T-helper 9 cell (primary cell): ENCODE results near the gene TSPAN31.

Experiments
- DNase-seq: peaks from one replicate; pipeline ENCODE4 v3.0.0-alpha.2; 2020

TSPAN31 gene

GRCh38 chr12:57722716-57723629 is 21.9 kb upstream of the TSPAN31 start:
- DNase-seq: no peak

- DNase-seq: no peak
Measured at GRCh38 chr12:57723630-57723962, 21.2 kb upstream of the TSPAN31 start.

GRCh38 chr12:57724003-57724935 is 20.6 kb upstream of the TSPAN31 start:
- no peak for DNase-seq

- DNase-seq: no peak
Measured at GRCh38 chr12:57724936-57725740, 19.7 kb upstream of the TSPAN31 start.

- DNase-seq: no peak
Measured at GRCh38 chr12:57725851-57726150, 19.0 kb upstream of the TSPAN31 start.

GRCh38 chr12:57726151-57726883 is 18.5 kb upstream of the TSPAN31 start:
- DNase-seq: no peak

GRCh38 chr12:57726884-57727757 is 17.7 kb upstream of the TSPAN31 start:
- no peak for DNase-seq

GRCh38 chr12:57727758-57728395 is 17.0 kb upstream of the TSPAN31 start:
- no peak for DNase-seq

GRCh38 chr12:57729321-57729844 is 15.5 kb upstream of the TSPAN31 start:
- DNase-seq: no peak

- no peak for DNase-seq
Measured at GRCh38 chr12:57730336-57731067, 14.3 kb upstream of the TSPAN31 start.

- DNase-seq: no peak
Measured at GRCh38 chr12:57731411-57732080, 13.3 kb upstream of the TSPAN31 start.

GRCh38 chr12:57732270-57732669 is 12.6 kb upstream of the TSPAN31 start:
- DNase-seq: no peak

GRCh38 chr12:57732726-57733593 is 11.9 kb upstream of the TSPAN31 start:
- no peak for DNase-seq

- DNase-seq: no peak
Measured at GRCh38 chr12:57733928-57734327, 10.9 kb upstream of the TSPAN31 start.

- no peak for DNase-seq
Measured at GRCh38 chr12:57734591-57734990, 10.2 kb upstream of the TSPAN31 start.

- no peak for DNase-seq
Measured at GRCh38 chr12:57735198-57735855, 9.5 kb upstream of the TSPAN31 start.

GRCh38 chr12:57735952-57736740 is 8.7 kb upstream of the TSPAN31 start:
- DNase-seq: no peak
